Measurements from ENCODE around the gene ST6GALNAC5.

Gene ST6GALNAC5

GRCh38 chr1:77048615-77049005 lies 181.3 kb downstream of the ST6GALNAC5 start:
- TF ChIP-seq SIN3A (IDR thresholded peaks at IDR 0.05; ENCODE audit: borderline replicate concordance, insufficient read depth, low read length), result no peak
- no peak for TF ChIP-seq POLR2AphosphoS5 (IDR thresholded peaks at IDR 0.05; ENCODE audit: low read depth, low read length)
- no peak for TF ChIP-seq FOXP2 (optimal IDR thresholded peaks at IDR 0.05; ENCODE audit: borderline replicate concordance, extremely low read depth, extremely low read length, insufficient read depth)
- no peak for TF ChIP-seq REST (IDR thresholded peaks at IDR 0.05; ENCODE audit: insufficient read depth in 1 of 2, low read depth in 2 of 2, low read length in 2 of 2)
- TF ChIP-seq TAF1 (IDR thresholded peaks at IDR 0.05; ENCODE audit: borderline replicate concordance, insufficient read depth, low read length), result no peak

- TF ChIP-seq TAF1 (IDR thresholded peaks at IDR 0.05; ENCODE audit: borderline replicate concordance, insufficient read depth, low read length), result no peak
- no peak for TF ChIP-seq REST (IDR thresholded peaks at IDR 0.05; ENCODE audit: insufficient read depth in 1 of 2, low read depth in 2 of 2, low read length in 2 of 2)
- TF ChIP-seq POLR2AphosphoS5 (IDR thresholded peaks at IDR 0.05; ENCODE audit: low read depth, low read length), result no peak
- TF ChIP-seq FOXP2 (optimal IDR thresholded peaks at IDR 0.05; ENCODE audit: borderline replicate concordance, extremely low read depth, extremely low read length, insufficient read depth), result no peak
- no peak for TF ChIP-seq SIN3A (IDR thresholded peaks at IDR 0.05; ENCODE audit: borderline replicate concordance, insufficient read depth, low read length)
Observed at GRCh38 chr1:77051425-77051824, 184.1 kb downstream of the ST6GALNAC5 start.

GRCh38 chr1:77056525-77056924 lies 189.2 kb downstream of the ST6GALNAC5 start:
- no peak for TF ChIP-seq SIN3A (IDR thresholded peaks at IDR 0.05; ENCODE audit: borderline replicate concordance, insufficient read depth, low read length)
- TF ChIP-seq TAF1 (IDR thresholded peaks at IDR 0.05; ENCODE audit: borderline replicate concordance, insufficient read depth, low read length), result no peak
- TF ChIP-seq FOXP2 (optimal IDR thresholded peaks at IDR 0.05; ENCODE audit: borderline replicate concordance, extremely low read depth, extremely low read length, insufficient read depth), result no peak
- TF ChIP-seq POLR2AphosphoS5 (IDR thresholded peaks at IDR 0.05; ENCODE audit: low read depth, low read length), result no peak
- TF ChIP-seq REST (IDR thresholded peaks at IDR 0.05; ENCODE audit: insufficient read depth in 1 of 2, low read depth in 2 of 2, low read length in 2 of 2), result no peak

- TF ChIP-seq FOXP2 (optimal IDR thresholded peaks at IDR 0.05; ENCODE audit: borderline replicate concordance, extremely low read depth, extremely low read length, insufficient read depth) (no peak), SIN3A (IDR thresholded peaks at IDR 0.05; ENCODE audit: borderline replicate concordance, insufficient read depth, low read length) (no peak), TAF1 (IDR thresholded peaks at IDR 0.05; ENCODE audit: borderline replicate concordance, insufficient read depth, low read length) (no peak), POLR2AphosphoS5 (IDR thresholded peaks at IDR 0.05; ENCODE audit: low read depth, low read length) (no peak), REST (IDR thresholded peaks at IDR 0.05; ENCODE audit: insufficient read depth in 1 of 2, low read depth in 2 of 2, low read length in 2 of 2) (no peak)
Observed at GRCh38 chr1:77057994-77058585, 190.8 kb downstream of the ST6GALNAC5 start.
